Heart right ventricle (tissue), 16 donors: Measurements from ENCODE around the gene HOXC11. TPM values are rescaled to one million over a fixed set of nuclear protein-coding genes. Genes with fewer than 3 reads are reported as not detected.
A peak's percentile ranks its signal among the peaks of the same experiment; 100 is the strongest.

Source experiments
- ATAC-seq, 8 donors: fragments of 200-7000 bp; cut with Tn5 transposase; one replicate each; pipeline ENCODE4 v1.9.1; 2020; ENCODE audit warnings: mild to moderate bottlenecking in 8 of 8, moderate library complexity in 8 of 8, moderate number of reproducible peaks in 1 of 8
- DNase-seq, 2 donors: peaks; one replicate each; pipeline ENCODE4 v3.0.0-alpha.2; 2020
- H3K27ac ChIP-seq, 10 donors: fragments of 200-600 bp; sonication (generic) in 2 of 10; one replicate each; pipeline versions ENCODE4 v1.5.0 to v1.8.0; 2020 to 2022; ENCODE audit warnings: mild to moderate bottlenecking in 3 of 10
- H3K27me3 ChIP-seq, 7 donors: fragments of 200-600 bp; one replicate each; pipeline ENCODE4 v1.8.0; 2021 to 2022; ENCODE audit warnings: mild to moderate bottlenecking in 2 of 7
- H3K36me3 ChIP-seq, 9 donors: fragments of 200-600 bp; sonication (generic) in 1 of 9; one replicate each; pipeline versions ENCODE4 v1.5.0 to v1.8.0; 2020 to 2022; ENCODE audit warnings: mild to moderate bottlenecking in 2 of 9
- H3K4me1 ChIP-seq, 9 donors: fragments of 200-600 bp; sonication (generic) in 1 of 9; one replicate each; pipeline versions ENCODE4 v1.5.0 to v1.8.0; 2020 to 2022; ENCODE audit warnings: mild to moderate bottlenecking in 4 of 9
- H3K4me3 ChIP-seq, 10 donors: fragments of 200-600 bp; sonication (generic) in 2 of 10; one replicate each; pipeline versions ENCODE4 v1.5.0 to v1.8.0; 2020 to 2022; ENCODE audit warnings: mild to moderate bottlenecking in 7 of 10, moderate library complexity in 2 of 10
- H3K9me3 ChIP-seq, 11 donors: fragments of 200-600 bp in 10 of 11; sonication (generic) in 2 of 11; one replicate each; pipeline versions ENCODE4 v1.5.0 to v1.8.0; 2013 to 2022; ENCODE audit warnings: mild to moderate bottlenecking in 2 of 11, control low read depth in 1 of 11, moderate library complexity in 1 of 11
- WGBS, 2 donors: extraction: QIAGEN DNeasy Blood & Tissue Kit; methylation state at CpG; one replicate each; pipeline ENCODE4 v1.1.7; 2013; ENCODE audit warnings: inconsistent platforms in 1 of 2; 5-methylcytosine and 5-hydroxymethylcytosine counted together
- intact Hi-C, 10 donors: fragments of 100-400 bp; cut with DNase I; formaldehyde crosslinking; loops; one replicate each; pipeline versions ENCODE4 v1.11.1 to v1.14.2; 2022
- polyA plus RNA-seq, 2 donors: library from polyadenylated mRNA; stranded (reverse); fragments of 200-250 nt; gene quantifications; one replicate each; pipeline ENCODE4 v1.2.3, GENCODE V29; 2013
- total RNA-seq, 10 donors: library from RNA; stranded (reverse); fragmentation: NEBNext Ultra II Directional in 3 of 10; extraction: Animal tissue kit (Norgen Biotek cat#: 25700) in 3 of 10; gene quantifications; one replicate each; pipeline versions ENCODE4 v1.2.1 to v1.2.4, GENCODE V29; 2021 to 2023
- TF ChIP-seq, protein P1 (sequence below), 9 donors: fragments of 200-600 bp; sonication (generic) in 2 of 9; IDR thresholded peaks; one replicate each; pipeline versions ENCODE4 v1.5.0 to v1.8.0; 2021 to 2022; ENCODE audit warnings: antibody characterized with exemption in 9 of 9, mild to moderate bottlenecking in 5 of 9, moderate library complexity in 1 of 9
- donor health status: Arrhythmogenic right ventricular cardiomyopathy.
- donor health status: ischemic (EF 13 %, LVEDD 7.1; RV severe dilation, severe dysfunction).
- donor health status: healthy with polysubstance abuse.
- donor health status: DM: no; HTN: yes; CAD: no.
- donor health status: DM: no; HTN: no; CAD: no.
- donor health status: ischemic (EF 25% LVEDD 6.9; RV normal size, moderate dysfunction).
- donor health status: ischemic (EF 25% LVEDD 5.7; RV mildly dilated, moderate dysfunction).
- donor health status: healthy.
- donor health status: DM: yes; HTN: yes; CAD: no.
- donor health status: Ischemic cardiomyopathy.
- donor health status: ischemic (EF 35%, LVEDD 5.7; RV mildly dilated, moderate dysfunction).
- donor health status: nonischemic (EF 11% LVEDD 7.7; RV severe dilation, severe dysfunction).
- donor health status: DM: yes; HTN: yes; CAD: no.
- donor health status: PGD.
- donor health status: ischemic (EF 29% LVEDD 5.4; RV normal size, mild dysfunction).
- donor health status: nonischemic (EF 23%, LVEDD 6.1; RV moderate dilation, normal function).

HOXC11 gene
- total and polyA plus RNA-seq, 12 donors: not detected

DNA sequence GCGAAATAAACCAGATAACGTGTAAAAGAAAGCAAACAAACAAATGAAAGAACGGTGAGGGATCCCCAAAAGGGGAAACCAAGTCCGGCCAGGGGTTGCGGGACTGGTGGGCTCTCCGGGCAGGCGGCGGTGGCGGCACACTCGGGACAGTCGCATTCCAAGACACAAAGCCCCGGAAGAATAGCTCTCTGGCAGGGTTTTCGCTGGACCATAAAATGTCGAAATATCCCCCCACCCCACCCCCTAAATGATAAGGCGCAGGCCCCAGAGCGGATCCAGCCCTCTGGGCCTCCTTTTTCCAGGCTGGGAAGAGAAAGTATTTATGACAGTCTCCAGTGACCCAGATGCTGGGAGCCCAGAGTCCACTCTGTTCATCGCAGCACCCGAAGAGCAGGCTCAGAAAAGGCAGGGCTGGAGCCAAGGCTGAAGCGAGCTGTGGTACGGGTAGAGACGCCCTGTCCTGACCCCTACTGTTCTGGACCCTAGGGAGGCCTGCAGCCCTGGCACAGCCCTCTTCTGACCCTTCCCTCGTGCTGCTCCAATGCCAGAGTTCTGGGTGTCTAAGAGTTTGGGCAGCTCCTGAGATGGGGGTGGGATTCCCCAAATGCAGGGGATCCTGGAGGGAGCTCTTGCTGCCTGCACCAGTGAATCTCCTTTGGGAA, 33.8 kb downstream of the HOXC11 start:
- no peaks in the 10 kb centered on the region for H3K36me3 ChIP-seq
- no peak for ATAC-seq
- H3K4me1 ChIP-seq: peaks cover 6 to 20% (median 16%) of the 10 kb centered on the region in 9 donors
- TF ChIP-seq, protein P1, sequence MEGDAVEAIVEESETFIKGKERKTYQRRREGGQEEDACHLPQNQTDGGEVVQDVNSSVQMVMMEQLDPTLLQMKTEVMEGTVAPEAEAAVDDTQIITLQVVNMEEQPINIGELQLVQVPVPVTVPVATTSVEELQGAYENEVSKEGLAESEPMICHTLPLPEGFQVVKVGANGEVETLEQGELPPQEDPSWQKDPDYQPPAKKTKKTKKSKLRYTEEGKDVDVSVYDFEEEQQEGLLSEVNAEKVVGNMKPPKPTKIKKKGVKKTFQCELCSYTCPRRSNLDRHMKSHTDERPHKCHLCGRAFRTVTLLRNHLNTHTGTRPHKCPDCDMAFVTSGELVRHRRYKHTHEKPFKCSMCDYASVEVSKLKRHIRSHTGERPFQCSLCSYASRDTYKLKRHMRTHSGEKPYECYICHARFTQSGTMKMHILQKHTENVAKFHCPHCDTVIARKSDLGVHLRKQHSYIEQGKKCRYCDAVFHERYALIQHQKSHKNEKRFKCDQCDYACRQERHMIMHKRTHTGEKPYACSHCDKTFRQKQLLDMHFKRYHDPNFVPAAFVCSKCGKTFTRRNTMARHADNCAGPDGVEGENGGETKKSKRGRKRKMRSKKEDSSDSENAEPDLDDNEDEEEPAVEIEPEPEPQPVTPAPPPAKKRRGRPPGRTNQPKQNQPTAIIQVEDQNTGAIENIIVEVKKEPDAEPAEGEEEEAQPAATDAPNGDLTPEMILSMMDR (IDR thresholded peaks at IDR 0.05): no peak
- no peak overlapping the region for H3K27ac ChIP-seq
- intact Hi-C loops: loop anchor here (1.0 to 10.0 kb wide), 8 partner anchors 184 to 368 kb away; no protein-coding TSS in a partner anchor
- WGBS, 2 donors: 22 to 26% methylated on average over 22 of the region's 22 CpGs
- DNase-seq: no peak
- H3K9me3 ChIP-seq: no peaks in the 10 kb centered on the region
- H3K4me3 ChIP-seq: peak overlapping the region in 8 of 10 donors; percentile 17 to 44 (median 39)
- H3K27me3 ChIP-seq: peaks cover 40 to 98% (median 97%) of the 10 kb centered on the region in 7 donors

DNA sequence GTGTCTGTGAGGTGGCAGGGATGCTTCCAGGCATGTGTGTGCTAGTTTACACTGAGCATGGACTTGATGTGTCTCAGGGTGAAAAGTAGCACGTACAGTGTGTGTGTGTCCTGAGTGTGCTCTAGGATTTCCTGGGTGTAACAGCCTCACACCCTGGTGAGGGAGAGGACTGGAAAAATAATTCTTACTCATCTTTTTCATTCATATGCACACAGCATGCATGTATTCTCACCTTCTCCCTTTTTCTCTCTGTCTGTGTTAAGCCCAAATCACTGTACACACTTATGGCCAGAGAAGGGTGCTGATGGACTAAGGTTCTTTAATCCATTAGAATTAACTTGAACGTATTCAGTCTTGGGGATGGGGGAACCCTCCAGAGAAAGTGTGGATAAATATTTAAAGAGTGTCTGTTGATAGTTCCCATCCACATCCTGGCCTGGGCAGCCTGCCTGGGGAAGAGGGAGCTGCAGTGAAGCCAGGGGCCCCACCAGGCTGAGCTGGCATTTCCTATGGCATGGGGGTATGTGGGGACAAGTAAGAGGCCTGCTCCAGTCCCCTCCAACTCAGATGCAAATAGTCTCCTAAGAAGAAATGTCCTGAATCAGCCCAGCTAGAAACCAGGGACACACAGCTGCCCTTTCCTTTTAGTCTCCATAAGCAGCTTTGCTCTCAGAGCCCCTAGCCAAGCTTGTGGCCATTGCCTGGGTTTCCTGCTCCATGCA, 34.8 kb downstream of the HOXC11 start:
- Histone ChIP-seq H3K4me1 (peaks cover 6 to 20% (median 16%) of the 10 kb centered on the region in 9 donors), H3K27me3 (peaks cover 40 to 98% (median 97%) of the 10 kb centered on the region in 7 donors)
- no peak for DNase-seq

DNA sequence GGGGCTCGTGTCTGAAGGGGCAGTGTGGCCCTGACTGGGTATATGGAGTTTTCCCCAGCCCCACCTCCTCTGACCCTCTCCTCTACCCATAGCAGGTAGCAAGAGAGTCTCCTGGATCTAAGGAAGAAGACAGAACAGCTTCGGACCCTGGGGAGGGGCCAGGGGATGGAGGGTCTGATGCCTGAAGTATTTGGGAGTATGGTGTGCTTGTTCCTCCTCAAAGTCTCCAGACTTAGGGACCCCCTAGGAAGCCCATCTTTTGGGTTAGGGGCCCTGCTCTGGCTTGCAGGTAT, 35.3 kb downstream of the HOXC11 start:
- ATAC-seq: no peak
- DNase-seq: no peak
- no peak overlapping the region for H3K4me3 ChIP-seq
- TF ChIP-seq, protein P1 (IDR thresholded peaks at IDR 0.05): no peak
- H3K36me3 ChIP-seq: no peaks in the 10 kb centered on the region
- no peak overlapping the region for H3K27ac ChIP-seq
- WGBS, 2 donors: 6 to 12% methylated on average over 2 of the region's 2 CpGs
- intact Hi-C loops: loop anchor here in 4 of 10 donors (5.0 to 10.0 kb wide), 3 partner anchors 194 to 367 kb away; no protein-coding TSS in a partner anchor
- H3K27me3 ChIP-seq: peaks cover 43 to 98% (median 97%) of the 10 kb centered on the region in 7 donors
- H3K9me3 ChIP-seq: no peaks in the 10 kb centered on the region
- peaks cover 6 to 20% (median 16%) of the 10 kb centered on the region in 9 donors for H3K4me1 ChIP-seq

More for the DNA sequence above, 34.8 kb downstream of the HOXC11 start:
- Histone ChIP-seq H3K4me3 (no peak overlapping the region), H3K9me3 (no peaks in the 10 kb centered on the region), H3K36me3 (no peaks in the 10 kb centered on the region), H3K27ac (no peak overlapping the region)
- intact Hi-C loops: loop anchor here in 8 of 10 donors (2.0 to 10.0 kb wide), 6 partner anchors 183 to 367 kb away; no protein-coding TSS in a partner anchor
- ATAC-seq: no peak
- TF ChIP-seq, protein P1 (IDR thresholded peaks at IDR 0.05): no peak
- 37 to 44% methylated on average over 2 of the region's 2 CpGs for WGBS, 2 donors

DNA sequence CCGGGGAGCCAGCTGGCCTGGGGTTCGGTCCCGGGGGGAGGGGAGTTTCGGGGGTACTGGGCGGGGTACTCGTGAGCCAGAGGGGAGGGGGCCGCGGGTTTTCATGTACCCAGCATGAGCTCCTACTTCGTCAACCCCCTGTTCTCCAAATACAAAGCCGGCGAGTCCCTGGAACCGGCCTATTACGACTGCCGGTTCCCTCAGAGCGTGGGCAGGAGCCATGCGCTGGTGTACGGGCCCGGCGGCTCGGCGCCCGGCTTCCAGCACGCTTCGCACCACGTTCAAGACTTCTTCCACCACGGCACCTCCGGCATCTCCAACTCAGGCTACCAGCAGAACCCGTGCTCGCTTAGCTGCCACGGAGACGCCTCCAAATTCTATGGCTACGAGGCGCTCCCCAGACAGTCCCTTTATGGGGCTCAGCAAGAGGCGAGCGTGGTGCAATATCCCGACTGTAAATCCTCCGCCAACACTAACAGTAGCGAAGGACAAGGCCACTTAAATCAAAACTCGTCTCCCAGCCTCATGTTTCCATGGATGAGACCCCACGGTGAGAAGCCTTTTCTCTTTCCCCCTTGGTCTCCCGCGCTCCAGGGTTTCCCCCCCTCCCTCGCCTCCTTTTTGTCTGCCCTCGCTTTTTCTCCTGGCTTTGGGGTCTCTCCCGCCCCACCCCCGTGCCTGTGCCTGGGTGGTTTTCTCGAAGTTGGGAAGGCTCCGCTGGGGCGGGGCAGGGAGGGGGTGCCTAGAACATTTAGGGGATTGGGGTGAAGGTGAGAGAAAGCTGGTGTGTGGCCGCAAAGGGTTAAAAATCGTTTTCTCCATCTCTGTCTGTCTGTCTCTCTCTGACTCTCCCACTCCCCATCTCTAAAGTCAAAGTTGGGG, 36.5 kb downstream of the HOXC11 start:
- Histone ChIP-seq H3K4me3 (peak overlapping the region in 4 of 10 donors; percentile 11 to 28 (median 20)), H3K9me3 (no peaks in the 10 kb centered on the region), H3K27ac (no peak overlapping the region), H3K4me1 (peaks cover 6 to 23% (median 17%) of the 10 kb centered on the region in 9 donors), H3K27me3 (peaks cover 36 to 98% (median 96%) of the 10 kb centered on the region in 7 donors), H3K36me3 (no peaks in the 10 kb centered on the region)
- no peak for DNase-seq
- intact Hi-C loops: loop anchor here in 5 of 10 donors (5.0 to 10.0 kb wide), 4 partner anchors 193 to 365 kb away; no protein-coding TSS in a partner anchor
- TF ChIP-seq, protein P1 (IDR thresholded peaks at IDR 0.05): no peak
- WGBS, 2 donors: 3% methylated on average over 47 to 51 of the region's 51 CpGs
- peak in 1 of 8 donors; percentile 16 for ATAC-seq
